NCI-H146 treated with DMSO at 0.1 percent for 48 hours (cell line): ENCODE data around the gene ABCA4.
"Not testable (repeated sequence)": the region's sequence is repeated elsewhere in the genome, so short reads cannot be mapped to it uniquely, and the experiment has no call there.

Source experiments
- DNase-seq: peaks from one replicate; lab custom pipeline; 2025; ENCODE audit not compliant: unreplicated experiment; lab: John Stamatoyannopoulos, UW

ABCA4 gene

GRCh38 chr1:94120991-94121390 is at the start of gene ABCA4:
ABCA4 (minus strand) TSS chr1:94121148; CDS start chr1:94121045, 103 bp downstream.
- no peak for DNase-seq

- no peak for DNase-seq
Measured at GRCh38 chr1:94169126-94169525, 48.2 kb upstream of the ABCA4 start.

GRCh38 chr1:94165843-94166242 is 44.9 kb upstream of the ABCA4 start:
- DNase-seq = no peak

- not testable (repeated sequence) for DNase-seq
Measured at GRCh38 chr1:94164885-94165284, 43.9 kb upstream of the ABCA4 start.

GRCh38 chr1:94164121-94164520 is 43.2 kb upstream of the ABCA4 start:
- DNase-seq = not testable (repeated sequence)

GRCh38 chr1:94163249-94163648 is 42.3 kb upstream of the ABCA4 start:
- DNase-seq = not testable (repeated sequence)

GRCh38 chr1:94160811-94161210 is 39.9 kb upstream of the ABCA4 start:
- DNase-seq = no peak

- DNase-seq = no peak
Measured at GRCh38 chr1:94156096-94156625, 35.2 kb upstream of the ABCA4 start.

GRCh38 chr1:94154989-94155388 is 34.0 kb upstream of the ABCA4 start:
- DNase-seq = no peak

- DNase-seq = no peak
Measured at GRCh38 chr1:94153133-94153532, 32.2 kb upstream of the ABCA4 start.

GRCh38 chr1:94149166-94149565 is 28.2 kb upstream of the ABCA4 start:
- DNase-seq = not testable (repeated sequence)

- DNase-seq = no peak
Measured at GRCh38 chr1:94146273-94146672, 25.3 kb upstream of the ABCA4 start.

GRCh38 chr1:94144836-94145235 is 23.9 kb upstream of the ABCA4 start:
- DNase-seq = no peak

- no peak for DNase-seq
Measured at GRCh38 chr1:94143809-94144176, 22.8 kb upstream of the ABCA4 start.

- DNase-seq = no peak
Measured at GRCh38 chr1:94143173-94143808, 22.3 kb upstream of the ABCA4 start.

- DNase-seq = no peak
Measured at GRCh38 chr1:94142583-94142982, 21.6 kb upstream of the ABCA4 start.

- no peak for DNase-seq
Measured at GRCh38 chr1:94142022-94142421, 21.1 kb upstream of the ABCA4 start.

GRCh38 chr1:94132111-94132510 is 11.2 kb upstream of the ABCA4 start:
- no peak for DNase-seq

- no peak for DNase-seq
Measured at GRCh38 chr1:94130851-94131595, 10.1 kb upstream of the ABCA4 start.

- no peak for DNase-seq
Measured at GRCh38 chr1:94126651-94127050, 5.7 kb upstream of the ABCA4 start.

- no peak for DNase-seq
Measured at GRCh38 chr1:94125551-94126514, 4.9 kb upstream of the ABCA4 start.
